Measurements from ENCODE around the gene PAK3.

The PAK3 gene

DNA sequence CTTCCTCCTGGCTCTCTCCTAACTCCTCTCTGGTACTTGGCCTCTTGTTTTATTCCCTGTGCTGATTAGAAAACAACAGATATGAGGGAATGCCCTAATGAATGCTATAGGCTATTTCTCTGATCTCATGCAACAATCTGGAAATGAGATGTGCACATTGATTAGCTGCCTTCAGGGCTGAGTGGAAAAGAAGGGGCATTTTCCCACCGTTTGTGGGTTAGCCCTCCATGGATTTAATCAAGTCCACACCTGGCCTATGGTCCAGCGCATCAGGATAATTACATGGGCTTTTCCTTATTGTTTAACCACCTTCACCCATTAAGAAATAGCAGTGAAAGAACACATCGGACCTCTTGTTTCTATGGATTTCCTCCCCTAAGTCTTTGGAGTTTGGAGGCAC, 104.3 kb downstream of the PAK3 start:
- TF ChIP-seq POLR2AphosphoS5 (IDR thresholded peaks at IDR 0.05; ENCODE audit: low read depth, low read length), result no peak
- TF ChIP-seq, protein P1, sequence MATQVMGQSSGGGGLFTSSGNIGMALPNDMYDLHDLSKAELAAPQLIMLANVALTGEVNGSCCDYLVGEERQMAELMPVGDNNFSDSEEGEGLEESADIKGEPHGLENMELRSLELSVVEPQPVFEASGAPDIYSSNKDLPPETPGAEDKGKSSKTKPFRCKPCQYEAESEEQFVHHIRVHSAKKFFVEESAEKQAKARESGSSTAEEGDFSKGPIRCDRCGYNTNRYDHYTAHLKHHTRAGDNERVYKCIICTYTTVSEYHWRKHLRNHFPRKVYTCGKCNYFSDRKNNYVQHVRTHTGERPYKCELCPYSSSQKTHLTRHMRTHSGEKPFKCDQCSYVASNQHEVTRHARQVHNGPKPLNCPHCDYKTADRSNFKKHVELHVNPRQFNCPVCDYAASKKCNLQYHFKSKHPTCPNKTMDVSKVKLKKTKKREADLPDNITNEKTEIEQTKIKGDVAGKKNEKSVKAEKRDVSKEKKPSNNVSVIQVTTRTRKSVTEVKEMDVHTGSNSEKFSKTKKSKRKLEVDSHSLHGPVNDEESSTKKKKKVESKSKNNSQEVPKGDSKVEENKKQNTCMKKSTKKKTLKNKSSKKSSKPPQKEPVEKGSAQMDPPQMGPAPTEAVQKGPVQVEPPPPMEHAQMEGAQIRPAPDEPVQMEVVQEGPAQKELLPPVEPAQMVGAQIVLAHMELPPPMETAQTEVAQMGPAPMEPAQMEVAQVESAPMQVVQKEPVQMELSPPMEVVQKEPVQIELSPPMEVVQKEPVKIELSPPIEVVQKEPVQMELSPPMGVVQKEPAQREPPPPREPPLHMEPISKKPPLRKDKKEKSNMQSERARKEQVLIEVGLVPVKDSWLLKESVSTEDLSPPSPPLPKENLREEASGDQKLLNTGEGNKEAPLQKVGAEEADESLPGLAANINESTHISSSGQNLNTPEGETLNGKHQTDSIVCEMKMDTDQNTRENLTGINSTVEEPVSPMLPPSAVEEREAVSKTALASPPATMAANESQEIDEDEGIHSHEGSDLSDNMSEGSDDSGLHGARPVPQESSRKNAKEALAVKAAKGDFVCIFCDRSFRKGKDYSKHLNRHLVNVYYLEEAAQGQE (IDR thresholded peaks at IDR 0.05; ENCODE audit: insufficient read depth in 1 of 2, low read depth in 2 of 2, low read length in 2 of 2), result no peak

DNA sequence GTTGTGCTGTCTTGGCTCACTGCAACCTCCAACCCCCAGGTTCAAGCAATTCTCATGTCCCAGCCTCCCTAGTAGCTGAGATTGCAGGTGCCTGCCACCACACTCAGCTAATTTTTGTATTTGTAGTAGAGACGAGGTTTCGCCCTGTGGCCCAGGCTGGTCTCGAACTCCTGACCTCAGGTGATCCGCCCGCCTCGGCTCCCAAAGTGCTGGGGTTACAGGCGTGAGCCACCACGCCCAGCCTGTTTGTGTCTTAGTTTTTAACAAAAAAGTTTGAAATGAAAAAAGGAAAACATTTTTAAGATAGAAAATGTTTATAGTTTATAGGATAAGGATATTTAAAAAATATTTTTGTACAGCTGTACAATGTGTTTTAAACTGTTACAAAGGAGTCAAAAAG, 111.9 kb downstream of the PAK3 start:
- TF ChIP-seq POLR2AphosphoS5 (IDR thresholded peaks at IDR 0.05; ENCODE audit: low read depth, low read length) (no peak), TAF1 (IDR thresholded peaks at IDR 0.05; ENCODE audit: borderline replicate concordance, insufficient read depth, low read length) (no peak), SIN3A (IDR thresholded peaks at IDR 0.05; ENCODE audit: borderline replicate concordance, insufficient read depth, low read length) (no peak), FOXP2 (optimal IDR thresholded peaks at IDR 0.05; ENCODE audit: borderline replicate concordance, extremely low read depth, extremely low read length, insufficient read depth) (no peak)
- TF ChIP-seq, protein P1 (IDR thresholded peaks at IDR 0.05; ENCODE audit: insufficient read depth in 1 of 2, low read depth in 2 of 2, low read length in 2 of 2), result no peak

DNA sequence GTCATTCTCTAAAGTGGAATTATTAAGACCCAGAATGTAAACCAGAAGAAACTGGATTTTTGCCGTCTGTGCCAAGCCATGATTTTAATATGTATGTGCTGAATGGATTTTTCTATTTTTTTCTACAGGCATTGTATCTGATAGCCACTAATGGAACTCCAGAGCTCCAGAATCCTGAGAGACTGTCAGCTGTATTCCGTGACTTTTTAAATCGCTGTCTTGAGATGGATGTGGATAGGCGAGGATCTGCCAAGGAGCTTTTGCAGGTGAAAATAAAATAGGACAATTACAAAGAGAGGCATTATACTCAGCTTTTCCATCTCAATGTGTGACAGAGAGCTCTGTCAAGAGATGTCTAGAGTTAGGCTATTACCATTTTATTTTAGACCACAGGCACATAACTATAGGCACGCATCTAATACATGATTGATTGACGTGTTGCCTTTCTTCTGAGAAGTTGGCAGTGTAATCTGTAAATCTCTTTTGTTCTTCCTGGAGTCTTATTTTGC, 120.4 kb downstream of the PAK3 start:
- TF ChIP-seq SIN3A (IDR thresholded peaks at IDR 0.05; ENCODE audit: borderline replicate concordance, insufficient read depth, low read length) (no peak), FOXP2 (optimal IDR thresholded peaks at IDR 0.05; ENCODE audit: borderline replicate concordance, extremely low read depth, extremely low read length, insufficient read depth) (no peak), TAF1 (IDR thresholded peaks at IDR 0.05; ENCODE audit: borderline replicate concordance, insufficient read depth, low read length) (no peak), POLR2AphosphoS5 (IDR thresholded peaks at IDR 0.05; ENCODE audit: low read depth, low read length) (no peak)
- TF ChIP-seq, protein P1 (IDR thresholded peaks at IDR 0.05; ENCODE audit: insufficient read depth in 1 of 2, low read depth in 2 of 2, low read length in 2 of 2), result no peak

DNA sequence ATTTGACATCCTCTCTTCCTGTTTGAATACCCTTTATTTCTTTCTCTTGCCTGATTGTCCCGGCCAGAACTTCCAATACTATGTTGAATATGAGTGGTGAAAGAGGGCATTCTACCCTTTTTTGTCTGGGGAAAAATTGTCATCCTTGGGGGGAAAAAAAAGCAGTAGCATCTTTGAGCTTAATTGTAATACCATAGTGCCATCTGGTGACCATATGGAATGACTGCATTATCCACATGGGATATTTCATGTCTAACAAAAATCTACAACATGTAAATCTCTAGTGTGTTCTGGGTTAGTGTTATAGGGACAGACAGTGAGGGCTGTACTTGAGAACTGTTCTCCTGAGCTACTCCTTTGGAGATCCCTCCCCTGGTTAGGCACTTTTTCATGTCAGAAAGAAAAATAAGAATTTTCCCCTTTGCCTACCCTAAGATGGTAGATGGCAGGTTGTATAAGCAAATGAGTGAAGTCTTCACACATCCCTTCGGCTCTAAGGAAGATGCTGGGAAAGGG, 148.3 kb downstream of the PAK3 start:
- no peak for TF ChIP-seq FOXP2 (optimal IDR thresholded peaks at IDR 0.05; ENCODE audit: borderline replicate concordance, extremely low read depth, extremely low read length, insufficient read depth)
- TF ChIP-seq TAF1 (IDR thresholded peaks at IDR 0.05; ENCODE audit: borderline replicate concordance, insufficient read depth, low read length), result no peak
- no peak for TF ChIP-seq POLR2AphosphoS5 (IDR thresholded peaks at IDR 0.05; ENCODE audit: low read depth, low read length)
- no peak for TF ChIP-seq SIN3A (IDR thresholded peaks at IDR 0.05; ENCODE audit: borderline replicate concordance, insufficient read depth, low read length)
- TF ChIP-seq, protein P1 (IDR thresholded peaks at IDR 0.05; ENCODE audit: insufficient read depth in 1 of 2, low read depth in 2 of 2, low read length in 2 of 2), result no peak
